ENCODE results near the gene LZTR1.
"Not testable (repeated sequence)": the region's sequence is repeated elsewhere in the genome, so short reads cannot be mapped to it uniquely, and the experiment has no call there.

- not testable (repeated sequence) for TF ChIP-seq EZH2 (IDR thresholded peaks at IDR 0.05; ENCODE audit: borderline replicate concordance, low read depth, low read length, severe bottlenecking); CTCF (IDR thresholded peaks at IDR 0.05; ENCODE audit: extremely low read depth in 1 of 2, insufficient read depth in 1 of 2, low read depth in 1 of 2, low read length in 2 of 2); POLR2A (IDR thresholded peaks at IDR 0.05; ENCODE audit: low read depth, low read length); MYC (IDR thresholded peaks at IDR 0.05; ENCODE audit: low read depth, low read length)
Measured at GRCh38 chr22:20939457-20940185, 42.5 kb upstream of the LZTR1 start.

All from endothelial cell of umbilical vein (primary cell).